GM21737 (cell line): ENCODE measurements around the gene MARK4.
A peak's percentile ranks its signal among the peaks of the same experiment; 100 is the strongest.
"Not testable (repeated sequence)": the region's sequence is repeated elsewhere in the genome, so short reads cannot be mapped to it uniquely, and the experiment has no call there.

Experiments
- ATAC-seq: cut with Tn5 transposase; IDR thresholded peaks from one replicate; pipeline ENCODE4 v1.9.1; 2021; ENCODE audit warnings: mild to moderate bottlenecking, moderate library complexity; ENCODE audit not compliant: unreplicated experiment

The MARK4 gene

DNA sequence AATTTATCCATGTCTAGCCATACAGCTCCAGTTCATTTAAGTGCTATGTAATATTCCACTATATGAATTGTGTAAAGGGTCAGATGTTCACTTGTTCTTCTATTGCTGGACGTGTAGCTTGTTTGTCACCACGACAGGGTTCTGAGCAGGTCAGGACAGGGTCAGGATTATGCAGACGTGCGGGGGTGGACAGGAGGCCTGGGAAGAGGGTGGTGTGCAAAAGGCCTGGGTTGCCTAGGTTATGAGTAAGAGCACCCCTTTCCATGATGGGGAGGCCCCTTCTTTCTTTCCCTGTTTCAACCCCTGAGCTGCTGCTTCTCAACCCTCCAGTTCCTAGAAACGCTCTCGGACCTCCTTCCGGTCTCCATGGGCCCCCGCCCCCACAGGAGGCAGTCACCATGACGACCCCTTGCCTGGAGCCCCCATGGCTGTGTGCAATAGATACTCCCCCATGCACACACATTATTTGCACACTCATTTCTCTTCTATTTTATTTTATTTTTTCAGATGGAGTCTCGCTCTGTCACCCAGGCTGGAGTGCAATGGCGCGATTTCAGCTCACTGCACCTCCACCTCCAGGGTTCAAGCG lies 7.8 kb upstream of the MARK4 start:
- ATAC-seq, result no peak

DNA sequence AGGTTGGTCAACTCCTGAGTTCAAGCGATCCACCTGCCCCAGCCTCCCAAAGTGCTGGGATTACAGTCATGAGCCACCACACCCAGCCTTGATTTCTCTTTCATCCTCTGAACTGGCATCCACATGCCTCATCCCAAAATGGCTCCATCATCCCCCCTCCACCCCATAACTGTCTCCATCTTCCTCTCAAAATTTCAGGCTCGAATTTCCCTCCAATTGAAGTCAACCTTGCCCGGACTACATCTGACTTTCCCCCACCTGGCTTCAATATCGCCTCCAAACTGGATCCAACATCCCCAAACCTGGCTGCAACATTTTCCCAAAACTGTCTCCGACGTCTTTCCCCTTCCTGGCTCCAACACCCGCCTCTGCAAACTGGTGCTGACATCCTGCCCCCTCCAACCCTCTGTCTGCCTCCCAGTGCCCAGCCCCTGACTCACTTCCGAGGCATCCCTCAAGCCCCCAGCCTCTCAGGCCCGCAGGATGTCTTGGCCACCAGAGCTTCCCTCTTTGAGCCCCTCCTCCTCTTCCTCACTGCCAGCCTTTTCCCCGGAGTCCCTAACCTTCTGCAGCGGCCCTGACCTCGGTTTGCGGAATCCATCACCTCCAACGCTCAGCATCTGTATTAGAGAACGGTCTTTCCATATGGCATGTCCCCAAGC lies 6.8 kb upstream of the MARK4 start:
- no peak for ATAC-seq

DNA sequence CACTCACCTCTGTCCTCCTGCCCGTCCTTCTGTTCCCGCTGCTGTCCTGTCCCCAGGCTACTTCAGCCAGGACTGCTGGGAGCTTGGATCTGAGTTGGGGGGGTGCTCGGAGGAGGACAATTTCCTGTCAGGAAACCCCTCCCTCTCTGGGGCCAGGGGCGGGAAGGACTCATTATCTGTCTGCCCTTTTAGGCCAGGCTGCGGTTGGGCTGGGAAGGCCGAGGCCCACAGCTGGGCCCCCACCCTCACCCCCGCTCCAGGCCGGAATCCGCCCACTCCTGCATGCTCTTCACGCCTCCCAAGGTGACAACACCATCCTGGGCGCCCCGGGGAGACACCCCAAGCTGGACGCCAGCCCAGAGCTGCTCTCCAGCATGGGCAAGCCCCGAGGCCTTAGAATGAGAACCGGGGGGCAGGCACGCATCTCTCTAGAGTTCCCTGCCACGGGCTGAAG lies 5.7 kb upstream of the MARK4 start, which contains the start of gene EXOC3L2:
Gene EXOC3L2 (minus strand): TSS at position 74 of the 454 bp plus-strand sequence. CDS start 6,362 bp downstream, outside the sequence.
- ATAC-seq, result no peak

DNA sequence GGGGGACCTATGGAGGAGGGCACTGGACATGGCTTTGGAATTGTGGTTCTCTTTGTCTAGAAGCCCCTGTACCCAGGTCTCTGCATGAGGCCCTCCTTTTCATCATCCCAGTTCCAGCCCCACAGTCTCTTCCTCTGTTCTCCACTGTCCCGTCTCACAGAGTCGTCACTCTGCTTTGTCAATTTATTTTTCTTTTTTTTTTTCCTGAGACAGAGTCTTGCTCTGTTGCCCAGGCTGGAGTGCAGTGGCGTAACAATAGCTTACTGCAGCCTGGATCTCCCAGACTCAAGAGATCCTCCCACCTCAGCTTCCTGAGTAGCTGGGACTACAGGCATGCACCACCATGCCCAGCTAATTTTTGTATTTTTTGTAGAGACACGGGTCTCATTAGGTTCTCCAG lies 5.2 kb upstream of the MARK4 start:
- no peak for ATAC-seq

DNA sequence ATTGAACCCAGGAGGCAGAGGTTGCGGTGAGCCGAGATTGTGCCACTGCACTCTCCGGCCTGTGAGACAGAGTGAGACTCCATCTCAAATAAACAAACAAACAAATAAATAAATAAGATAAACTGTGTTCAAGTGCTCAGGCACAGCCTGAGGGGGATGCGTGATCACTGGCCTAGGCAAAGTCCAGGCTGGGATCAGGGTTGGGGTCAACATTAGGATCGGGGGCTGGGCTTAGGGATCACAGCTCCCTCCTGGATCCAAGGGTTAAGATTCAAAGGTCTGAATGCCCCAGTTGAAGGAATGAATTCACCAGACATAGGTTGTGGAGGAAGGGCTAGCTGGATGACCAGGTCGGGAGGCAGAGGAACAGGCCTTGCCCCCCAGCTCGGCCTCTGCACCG lies 3.9 kb upstream of the MARK4 start:
- ATAC-seq, result no peak

DNA sequence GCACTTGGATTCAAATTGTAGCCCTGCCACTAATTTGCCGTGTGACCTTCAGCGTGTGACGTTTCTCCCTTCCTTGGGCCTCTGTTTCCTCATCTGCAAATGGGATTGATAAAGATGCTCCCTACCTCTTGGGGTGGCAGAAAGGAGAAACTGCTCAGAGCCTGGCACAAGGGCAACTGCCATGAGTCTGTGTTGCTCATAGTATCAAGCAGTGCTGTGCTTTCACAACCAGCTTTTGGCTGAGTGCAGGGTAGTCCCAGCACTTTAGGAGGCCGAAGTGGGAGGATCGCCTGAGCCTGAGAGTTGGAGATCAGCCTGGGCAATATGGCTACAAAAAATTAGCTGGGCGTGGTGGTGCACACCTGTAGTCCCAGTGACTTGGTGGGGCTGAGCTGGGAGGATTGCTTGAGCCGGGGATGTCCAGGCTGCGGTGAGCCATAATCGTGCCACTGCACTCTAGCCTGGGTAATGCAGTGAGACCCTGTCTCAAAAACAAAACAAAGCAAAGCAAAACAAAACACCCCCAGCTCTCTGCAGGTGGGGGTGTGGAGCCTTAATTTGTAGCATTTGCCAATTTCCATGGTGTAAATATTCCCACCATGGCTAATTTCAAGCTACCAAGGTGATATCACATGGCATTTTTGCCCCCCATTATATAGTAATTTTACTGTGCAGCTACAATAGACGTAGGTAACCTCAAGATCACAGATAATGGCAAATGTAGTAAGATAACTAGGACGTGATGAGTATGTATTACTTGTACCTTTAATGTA lies 1.6 kb upstream of the MARK4 start:
- no peak for ATAC-seq

DNA sequence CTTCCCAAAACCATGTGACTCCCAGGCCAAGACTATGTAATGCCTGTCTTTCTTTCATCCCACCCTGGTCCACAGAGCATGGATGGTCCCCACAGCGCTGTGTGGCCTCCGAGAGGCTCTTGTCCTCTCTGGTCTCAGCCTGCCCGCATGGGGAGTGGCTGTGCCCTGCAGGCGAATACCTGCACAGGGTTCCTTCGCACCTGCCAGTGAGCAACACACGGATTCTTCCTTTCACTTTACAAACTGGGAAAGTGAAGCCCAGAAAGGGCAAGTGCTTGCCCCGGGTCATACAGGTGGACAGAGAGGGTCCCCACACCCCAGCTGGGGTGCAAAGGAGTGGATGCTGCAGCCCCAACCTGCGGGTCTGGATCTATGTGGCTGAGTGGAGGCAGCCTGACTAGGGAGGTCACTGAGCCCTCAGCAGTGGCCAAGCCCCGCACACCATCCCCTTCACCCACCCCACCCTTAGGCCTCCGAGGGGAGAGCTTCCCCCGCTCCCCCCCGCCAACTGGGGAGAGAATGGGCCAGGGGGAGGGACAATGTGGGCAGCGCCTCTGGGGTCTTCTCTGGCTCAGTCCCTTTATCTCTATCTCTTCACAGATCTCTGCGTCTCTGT lies 747 bp upstream of the MARK4 start:
- ATAC-seq, result no peak

DNA sequence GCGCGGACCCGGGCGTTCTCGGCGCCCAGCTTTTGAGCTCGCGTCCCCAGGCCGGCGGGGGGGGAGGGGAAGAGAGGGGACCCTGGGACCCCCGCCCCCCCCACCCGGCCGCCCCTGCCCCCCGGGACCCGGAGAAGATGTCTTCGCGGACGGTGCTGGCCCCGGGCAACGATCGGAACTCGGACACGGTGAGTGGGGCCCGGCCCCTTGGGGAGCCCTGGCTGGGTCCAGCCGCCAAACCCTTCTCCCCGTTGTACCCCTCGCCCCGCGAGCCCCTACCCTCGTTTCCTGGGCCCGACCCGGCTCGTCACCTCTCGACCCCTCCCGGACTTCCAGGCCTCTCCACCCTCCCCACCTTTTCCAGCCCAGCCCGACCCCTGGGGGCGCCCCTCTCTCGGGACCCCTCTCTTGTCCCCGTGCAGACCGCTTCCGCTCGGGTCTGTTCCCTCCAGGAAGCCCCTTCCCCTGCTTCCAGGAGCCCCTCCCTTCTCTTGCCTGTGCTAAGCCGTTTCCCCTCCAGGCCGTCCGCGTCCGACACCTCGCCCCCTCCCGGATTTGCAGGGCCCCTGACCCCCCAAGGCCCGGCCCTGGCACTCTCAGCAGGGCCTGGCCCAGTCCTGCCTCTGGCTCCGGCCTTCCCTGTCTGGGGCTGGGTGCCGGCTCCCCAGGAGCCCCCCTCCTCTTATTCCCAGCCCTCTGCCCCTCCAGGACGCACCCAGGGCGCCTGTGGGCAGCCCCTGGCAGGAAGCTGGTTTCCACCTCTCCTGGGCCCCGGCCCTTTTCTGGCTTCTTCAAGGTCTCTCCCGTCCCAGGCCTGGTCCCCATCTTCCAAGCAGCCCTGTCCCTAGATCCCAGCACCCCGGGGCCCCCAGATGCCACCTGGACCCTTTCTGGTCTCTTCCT lies 632 bp downstream of the MARK4 start:
- peak; percentile 26 for ATAC-seq

DNA sequence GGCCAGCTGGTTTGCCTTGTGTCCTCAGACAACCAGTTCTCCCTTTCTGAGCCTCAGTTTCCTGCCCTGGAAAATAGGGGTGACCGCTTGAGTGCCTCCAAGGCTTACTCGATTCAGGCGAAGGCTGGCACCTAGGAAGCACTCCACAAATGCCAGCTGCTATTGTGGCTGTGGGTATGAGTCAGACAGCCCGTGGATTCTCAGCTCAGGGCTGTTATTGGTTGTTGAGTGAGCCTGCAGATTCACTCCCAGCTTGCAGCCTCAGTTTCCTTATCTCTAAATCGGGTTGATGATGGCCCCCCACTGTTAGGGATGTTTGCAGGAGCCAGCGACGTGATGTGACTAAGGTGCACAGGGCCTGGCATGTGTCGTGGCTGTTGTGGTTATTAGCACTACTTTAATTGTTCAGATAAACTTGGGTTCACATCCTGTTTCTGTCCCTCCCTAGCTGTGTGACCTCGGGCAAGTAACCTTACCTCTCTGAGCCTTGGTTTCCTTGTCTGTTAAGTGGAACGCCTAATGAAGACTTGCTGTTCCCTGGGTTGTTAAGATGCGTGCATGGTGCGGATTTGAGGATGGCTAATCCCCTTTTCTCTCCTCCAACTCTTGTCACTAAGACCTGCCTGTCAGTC lies 2.4 kb downstream of the MARK4 start:
- ATAC-seq, result no peak

DNA sequence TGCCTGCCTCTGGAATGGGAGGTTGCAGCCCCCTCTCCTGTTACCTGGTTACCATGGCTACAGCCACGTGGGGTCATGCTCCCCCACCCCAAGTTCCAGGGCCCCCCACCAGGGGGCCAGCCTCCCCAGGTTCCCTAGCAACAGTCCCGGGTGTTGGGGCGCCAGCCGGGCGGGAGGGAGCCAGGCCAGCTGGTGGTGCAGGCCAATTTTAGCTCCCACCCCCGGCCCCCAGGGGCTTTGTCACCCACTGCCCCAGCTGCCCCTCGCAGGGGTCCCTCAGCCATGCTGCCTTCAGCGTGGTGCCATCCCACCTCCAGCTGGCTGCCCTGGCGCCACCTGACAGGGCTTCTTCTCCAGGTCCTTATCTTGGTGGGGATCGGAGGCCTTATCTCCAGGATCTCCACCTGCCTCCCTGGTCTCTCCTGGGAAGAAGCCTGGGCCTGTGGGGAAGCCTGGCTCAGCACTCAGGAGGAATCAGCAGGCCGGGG lies 3.0 kb downstream of the MARK4 start:
- no peak for ATAC-seq

DNA sequence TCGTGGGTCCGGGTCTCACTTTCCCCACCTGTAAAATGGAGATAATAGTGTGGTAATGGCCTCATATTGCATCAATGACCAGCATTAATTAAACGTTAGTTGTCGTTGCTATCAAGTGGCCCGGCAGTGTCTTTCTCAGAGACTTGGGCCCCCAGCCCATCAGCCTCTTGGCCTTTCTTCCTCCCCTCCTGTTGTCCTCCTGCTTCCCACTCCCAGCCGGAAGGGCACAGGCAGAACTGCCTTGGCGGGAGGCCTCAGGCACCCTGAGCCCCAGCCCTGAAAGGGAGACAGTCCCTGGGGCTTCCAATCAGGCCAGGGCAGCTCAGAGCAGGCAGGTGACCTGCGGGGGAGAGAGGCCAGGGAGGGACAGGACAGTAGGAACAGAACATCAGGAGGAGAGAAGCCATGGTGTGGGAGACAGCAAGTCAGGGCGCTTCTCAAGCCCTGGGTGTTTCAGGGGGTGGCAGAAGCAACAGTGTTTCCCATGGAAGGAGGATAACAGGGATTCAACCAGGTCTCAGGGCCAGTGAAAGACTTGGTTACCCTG lies 4.6 kb downstream of the MARK4 start:
- ATAC-seq, result no peak

DNA sequence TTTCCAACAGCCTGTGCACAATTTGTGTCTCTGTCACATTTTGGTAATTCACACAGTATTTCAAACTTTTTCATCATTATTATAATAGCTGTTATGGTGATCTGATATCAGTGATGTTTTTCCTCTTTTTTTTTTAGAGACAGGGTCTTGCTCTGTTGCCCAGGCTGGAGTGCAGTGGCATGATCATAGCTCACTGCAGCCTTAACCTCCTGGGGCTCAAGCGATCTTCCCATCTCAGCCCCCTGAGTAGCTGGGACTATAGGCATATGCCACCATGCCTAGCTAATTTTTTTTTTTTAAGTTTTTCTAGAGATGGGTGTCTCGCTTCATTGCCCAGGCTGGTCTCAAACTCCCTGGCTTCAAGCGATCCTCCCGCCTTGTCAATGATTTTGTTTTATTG lies 5.8 kb downstream of the MARK4 start:
- ATAC-seq, result no peak

DNA sequence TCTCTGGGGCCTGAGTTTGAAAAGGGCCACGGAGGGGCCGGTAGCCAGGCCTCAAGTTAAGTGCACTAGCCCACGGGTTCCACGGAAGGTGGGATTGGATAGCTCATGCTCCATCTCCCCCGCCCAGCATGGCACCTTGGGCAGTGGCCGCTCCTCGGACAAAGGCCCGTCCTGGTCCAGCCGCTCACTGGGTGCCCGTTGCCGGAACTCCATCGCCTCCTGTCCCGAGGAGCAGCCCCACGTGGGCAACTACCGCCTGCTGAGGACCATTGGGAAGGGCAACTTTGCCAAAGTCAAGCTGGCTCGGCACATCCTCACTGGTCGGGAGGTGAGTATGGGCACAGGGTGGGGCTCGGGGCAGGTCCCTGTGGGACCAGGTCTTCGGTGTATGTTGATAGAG lies 7.8 kb downstream of the MARK4 start:
- no peak for ATAC-seq

DNA sequence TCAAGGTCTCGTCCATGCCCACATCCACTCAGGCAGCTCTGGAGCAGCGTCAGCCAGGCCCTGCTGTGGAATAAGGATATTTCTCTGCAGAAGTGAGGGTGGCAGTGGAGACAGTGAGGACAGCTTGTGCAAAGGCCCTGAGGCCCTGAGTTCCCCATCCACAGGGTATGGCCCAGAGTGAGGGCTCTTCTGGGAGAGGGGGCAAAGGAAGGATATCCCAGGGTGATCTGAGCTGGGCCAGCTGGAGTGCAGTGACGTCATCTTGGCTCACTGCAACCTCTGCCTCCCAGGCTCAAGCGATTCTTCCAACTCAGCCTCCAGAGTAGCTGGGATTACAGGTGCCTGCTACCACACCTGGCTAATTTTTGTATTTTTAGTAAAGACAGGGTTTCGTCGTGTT lies 11.5 kb downstream of the MARK4 start:
- ATAC-seq, result no peak

DNA sequence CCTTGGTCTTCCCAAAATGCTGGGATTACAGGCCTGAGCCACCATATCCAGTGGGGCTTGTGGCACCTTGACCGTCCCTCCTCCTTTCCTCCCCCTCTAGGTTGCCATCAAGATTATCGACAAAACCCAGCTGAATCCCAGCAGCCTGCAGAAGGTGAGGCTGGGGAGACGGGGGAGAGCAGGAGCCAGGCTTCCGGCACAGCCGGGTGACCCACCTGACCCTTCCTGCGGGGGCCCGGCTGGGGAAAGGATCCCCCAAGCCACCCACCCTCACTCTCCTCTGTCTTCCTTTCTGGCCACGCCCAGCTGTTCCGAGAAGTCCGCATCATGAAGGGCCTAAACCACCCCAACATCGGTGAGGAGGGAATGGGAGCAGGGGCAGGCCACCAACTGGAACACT lies 11.9 kb downstream of the MARK4 start:
- ATAC-seq, result no peak

DNA sequence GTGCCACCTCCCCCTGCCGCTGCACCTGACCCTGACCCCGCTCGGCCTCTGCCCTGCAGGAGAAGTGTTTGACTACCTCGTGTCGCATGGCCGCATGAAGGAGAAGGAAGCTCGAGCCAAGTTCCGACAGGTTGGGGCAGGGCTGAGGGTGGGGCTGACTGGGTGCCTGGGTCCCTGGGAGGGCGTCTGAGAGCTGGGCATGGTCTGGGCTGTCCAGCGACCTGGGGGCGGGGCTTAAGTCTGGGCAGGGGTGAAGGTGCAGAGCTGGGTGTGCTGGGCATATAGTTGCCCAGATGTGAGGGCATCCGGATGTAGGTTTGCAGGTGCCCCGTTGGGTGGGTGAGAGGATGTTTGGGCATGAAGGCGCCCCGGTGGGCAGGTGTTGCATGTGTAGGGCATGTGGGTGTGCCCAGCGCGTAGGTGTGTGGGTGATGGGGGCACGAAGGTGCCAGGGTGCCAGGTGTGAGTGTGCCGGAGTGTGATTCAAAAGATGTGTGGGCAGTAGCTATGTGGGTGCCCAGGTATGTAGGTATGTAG lies 13.8 kb downstream of the MARK4 start:
- ATAC-seq, result no peak

DNA sequence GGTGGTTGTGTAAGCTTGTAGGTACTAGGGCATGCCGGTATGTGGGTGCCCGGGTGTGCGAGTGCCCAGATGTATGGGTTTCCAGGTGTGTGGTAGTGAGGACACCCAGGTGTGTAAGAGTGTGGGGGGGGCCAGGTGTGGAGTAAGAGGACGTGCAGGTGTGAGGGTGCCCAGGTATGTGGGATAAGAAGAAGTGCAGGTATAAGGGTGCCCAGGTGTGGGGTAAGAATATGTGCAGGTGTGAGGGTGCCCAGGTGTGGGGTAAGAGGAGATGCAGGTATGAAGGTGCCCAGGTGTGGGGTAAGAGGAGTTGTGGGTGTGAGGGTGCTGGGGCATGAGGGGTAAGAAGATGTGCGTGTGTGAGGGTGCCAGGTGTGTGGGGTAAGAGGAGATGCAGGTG lies 14.3 kb downstream of the MARK4 start:
- ATAC-seq, result no peak

DNA sequence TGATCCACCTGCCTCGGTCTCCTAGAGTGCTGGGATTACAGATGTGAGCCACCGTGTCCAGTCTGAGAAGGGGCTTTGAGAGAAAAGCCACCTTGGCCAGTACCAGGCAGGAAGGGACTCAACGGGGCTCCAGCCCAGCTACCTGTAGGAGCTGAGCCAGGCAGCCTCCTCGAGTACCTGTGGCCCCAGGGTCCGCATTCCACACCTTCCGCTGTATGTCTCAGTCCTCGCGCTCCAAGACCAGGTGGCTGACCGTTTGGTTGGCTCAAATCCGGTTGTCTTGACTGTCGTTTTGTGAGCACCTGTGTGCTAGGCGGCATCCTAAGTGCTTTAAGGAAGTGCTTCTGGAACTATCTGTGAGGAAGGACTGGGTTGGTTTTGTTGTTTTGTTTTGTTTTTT lies 16.2 kb downstream of the MARK4 start:
- ATAC-seq, result no peak

DNA sequence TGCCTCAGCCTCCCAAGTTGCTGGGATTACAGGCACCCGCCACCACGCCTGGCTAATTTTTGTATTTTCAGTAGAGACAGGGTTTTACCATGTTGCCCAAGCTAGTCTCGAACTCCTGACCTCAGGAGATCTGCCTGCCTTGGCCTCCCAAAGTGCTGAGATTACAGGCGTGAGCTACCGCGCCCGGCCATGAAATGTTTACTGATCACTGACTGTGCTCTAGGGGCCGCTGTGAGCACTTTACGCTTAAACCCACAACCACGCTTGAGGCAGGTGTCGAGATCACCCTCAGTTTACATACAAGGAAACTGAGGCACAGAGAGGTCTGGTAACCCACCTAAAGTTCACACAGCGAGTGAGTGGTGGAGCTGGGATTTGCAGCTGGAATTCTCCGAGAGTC lies 18.9 kb downstream of the MARK4 start:
- ATAC-seq, result not testable (repeated sequence)
